ENCODE results near the gene POP5.

- TF ChIP-seq CTCF (conservative IDR thresholded peaks at IDR 0.05; ENCODE audit: low read depth, low read length): no peak
- no peak for TF ChIP-seq EZH2 (IDR thresholded peaks at IDR 0.05; ENCODE audit: borderline replicate concordance, low read depth, low read length, poor library complexity, severe bottlenecking)
Observed at GRCh38 chr12:120590741-120591407, 9.7 kb upstream of the POP5 start.
